ENCODE results near the gene DNAAF1.

Gene DNAAF1

GRCh38 chr16:84159007-84159406 lies 13.9 kb downstream of the DNAAF1 start:
- DNase-seq (ENCODE audit: low read depth in 3 of 3, low spot score in 1 of 3): no peak

- no peak for DNase-seq (ENCODE audit: low read depth in 3 of 3, low spot score in 1 of 3)
Observed at GRCh38 chr16:84159800-84160199, 14.7 kb downstream of the DNAAF1 start.

- DNase-seq (ENCODE audit: low read depth in 3 of 3, low spot score in 1 of 3): no peak
Observed at GRCh38 chr16:84161037-84161436, 15.9 kb downstream of the DNAAF1 start.

GRCh38 chr16:84161801-84162200 lies 16.7 kb downstream of the DNAAF1 start:
- no peak for DNase-seq (ENCODE audit: low read depth in 3 of 3, low spot score in 1 of 3)

- no peak for DNase-seq (ENCODE audit: low read depth in 3 of 3, low spot score in 1 of 3)
Observed at GRCh38 chr16:84165746-84166145, 20.6 kb downstream of the DNAAF1 start.

GRCh38 chr16:84166796-84167695 lies 21.9 kb downstream of the DNAAF1 start:
- no peak for DNase-seq (ENCODE audit: low read depth in 3 of 3, low spot score in 1 of 3)

- DNase-seq (ENCODE audit: low read depth in 3 of 3, low spot score in 1 of 3): no peak
Observed at GRCh38 chr16:84169765-84170310, 24.7 kb downstream of the DNAAF1 start.

GRCh38 chr16:84174396-84174795 lies 29.3 kb downstream of the DNAAF1 start:
- no peak for DNase-seq (ENCODE audit: low read depth in 3 of 3, low spot score in 1 of 3)

GRCh38 chr16:84175350-84176081 lies 30.4 kb downstream of the DNAAF1 start:
- peak in 1 of 3 donors; percentile 57 for DNase-seq (ENCODE audit: low read depth in 3 of 3, low spot score in 1 of 3)

GRCh38 chr16:84176192-84177053 lies 31.3 kb downstream of the DNAAF1 start:
- no peak for DNase-seq (ENCODE audit: low read depth in 3 of 3, low spot score in 1 of 3)

GRCh38 chr16:84177741-84178073 lies 32.6 kb downstream of the DNAAF1 start:
- DNase-seq (ENCODE audit: low read depth in 3 of 3, low spot score in 1 of 3): no peak

GRCh38 chr16:84178146-84178765 lies 33.1 kb downstream of the DNAAF1 start:
- no peak for DNase-seq (ENCODE audit: low read depth in 3 of 3, low spot score in 1 of 3)

- DNase-seq (ENCODE audit: low read depth in 3 of 3, low spot score in 1 of 3): no peak
Observed at GRCh38 chr16:84178892-84179611, 33.9 kb downstream of the DNAAF1 start.

GRCh38 chr16:84179612-84180320 lies 34.7 kb downstream of the DNAAF1 start:
- DNase-seq (ENCODE audit: low read depth in 3 of 3, low spot score in 1 of 3): no peak

- no peak for DNase-seq (ENCODE audit: low read depth in 3 of 3, low spot score in 1 of 3)
Observed at GRCh38 chr16:84180519-84181140, 35.5 kb downstream of the DNAAF1 start.

GRCh38 chr16:84181144-84181915 lies 36.2 kb downstream of the DNAAF1 start:
- no peak for DNase-seq (ENCODE audit: low read depth in 3 of 3, low spot score in 1 of 3)

- DNase-seq (ENCODE audit: low read depth in 3 of 3, low spot score in 1 of 3): no peak
Observed at GRCh38 chr16:84182104-84182503, 37.0 kb downstream of the DNAAF1 start.
